ENCODE results near the gene S100A11.

S100A11 gene

DNA sequence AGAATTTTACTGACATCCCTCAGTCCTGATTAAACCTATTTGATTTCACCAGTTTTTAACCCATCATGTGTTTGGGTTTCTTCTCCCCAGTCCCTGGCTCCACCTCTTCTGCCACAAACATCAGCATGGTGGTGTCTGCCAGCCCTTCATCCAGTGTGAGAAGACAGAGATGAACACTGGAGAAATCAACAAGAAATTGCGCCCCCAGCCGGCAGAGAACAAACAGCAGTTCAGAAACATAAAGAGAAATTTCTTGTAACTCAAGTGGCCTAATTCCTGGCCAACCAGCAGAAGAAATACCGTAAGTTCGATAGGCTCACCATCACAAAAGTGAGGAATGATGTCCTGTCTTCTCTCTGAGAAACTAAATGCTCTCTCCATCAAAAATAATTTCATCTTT, 18.3 kb downstream of the S100A11 start:
- TF ChIP-seq TAF1 (IDR thresholded peaks at IDR 0.05; ENCODE audit: borderline replicate concordance, low read depth, low read length) (no peak), POLR2A (IDR thresholded peaks at IDR 0.05; ENCODE audit: low read depth, low read length) (no peak), POLR2AphosphoS5 (IDR thresholded peaks at IDR 0.05; ENCODE audit: low read depth, low read length) (no peak)
- FAIRE-seq, result no peak
- DNase-seq (ENCODE audit: insufficient read length), result no peak

DNA sequence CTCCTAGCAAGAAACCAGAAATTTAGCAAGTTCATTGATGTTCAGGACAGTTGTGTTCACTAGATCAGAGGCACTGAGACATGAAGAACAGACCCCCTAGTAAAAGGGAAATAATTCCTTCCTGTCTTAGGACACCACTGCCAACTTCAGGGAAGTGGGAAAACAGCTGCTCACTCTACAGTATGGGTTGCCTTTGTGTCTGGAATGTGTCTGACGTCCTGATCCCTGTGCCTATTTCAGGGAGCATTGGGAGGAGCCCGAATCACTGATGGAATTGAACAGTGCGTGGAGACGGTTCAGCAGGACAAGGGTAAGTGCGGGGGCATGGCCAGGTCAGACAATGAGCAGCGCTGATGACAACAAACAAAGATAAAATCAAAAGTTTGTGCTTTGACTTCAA, 21.0 kb downstream of the S100A11 start:
- TF ChIP-seq POLR2AphosphoS5 (IDR thresholded peaks at IDR 0.05; ENCODE audit: low read depth, low read length) (no peak), TAF1 (IDR thresholded peaks at IDR 0.05; ENCODE audit: borderline replicate concordance, low read depth, low read length) (no peak), POLR2A (IDR thresholded peaks at IDR 0.05; ENCODE audit: low read depth, low read length) (no peak)
- FAIRE-seq (no peak), DNase-seq (ENCODE audit: insufficient read length) (no peak)

GRCh38 chr1:152014943-152015342, 21.9 kb downstream of the S100A11 start:
- DNase-seq (ENCODE audit: insufficient read length), result no peak
- no peak for FAIRE-seq
- TF ChIP-seq POLR2A (IDR thresholded peaks at IDR 0.05; ENCODE audit: low read depth, low read length) (no peak), TAF1 (IDR thresholded peaks at IDR 0.05; ENCODE audit: borderline replicate concordance, low read depth, low read length) (no peak), POLR2AphosphoS5 (IDR thresholded peaks at IDR 0.05; ENCODE audit: low read depth, low read length) (no peak)

- TF ChIP-seq POLR2A (IDR thresholded peaks at IDR 0.05; ENCODE audit: low read depth, low read length) (no peak), POLR2AphosphoS5 (IDR thresholded peaks at IDR 0.05; ENCODE audit: low read depth, low read length) (no peak), TAF1 (IDR thresholded peaks at IDR 0.05; ENCODE audit: borderline replicate concordance, low read depth, low read length) (no peak)
- DNase-seq (ENCODE audit: insufficient read length) (no peak), FAIRE-seq (peak; percentile 36)
These were observed 23.1 kb downstream of the S100A11 start for GRCh38 chr1:152013664-152014237.

- DNase-seq (ENCODE audit: insufficient read length), result no peak
- TF ChIP-seq POLR2AphosphoS5 (IDR thresholded peaks at IDR 0.05; ENCODE audit: low read depth, low read length) (no peak), POLR2A (IDR thresholded peaks at IDR 0.05; ENCODE audit: low read depth, low read length) (no peak), TAF1 (IDR thresholded peaks at IDR 0.05; ENCODE audit: borderline replicate concordance, low read depth, low read length) (no peak)
- FAIRE-seq, result no peak
These were observed 27.1 kb downstream of the S100A11 start for GRCh38 chr1:152009691-152010090.

- DNase-seq (ENCODE audit: insufficient read length), result no peak
- FAIRE-seq, result no peak
- TF ChIP-seq TAF1 (IDR thresholded peaks at IDR 0.05; ENCODE audit: borderline replicate concordance, low read depth, low read length) (no peak), POLR2A (IDR thresholded peaks at IDR 0.05; ENCODE audit: low read depth, low read length) (no peak), POLR2AphosphoS5 (IDR thresholded peaks at IDR 0.05; ENCODE audit: low read depth, low read length) (no peak)
These were observed 29.8 kb downstream of the S100A11 start for GRCh38 chr1:152007047-152007446.

GRCh38 chr1:152005360-152005912, 31.4 kb downstream of the S100A11 start:
- no peak for TF ChIP-seq TAF1 (IDR thresholded peaks at IDR 0.05; ENCODE audit: borderline replicate concordance, low read depth, low read length)
- TF ChIP-seq POLR2AphosphoS5 (IDR thresholded peaks at IDR 0.05; ENCODE audit: low read depth, low read length), result no peak
- TF ChIP-seq POLR2A (IDR thresholded peaks at IDR 0.05; ENCODE audit: low read depth, low read length), result no peak
- DNase-seq (ENCODE audit: insufficient read length), result no peak
- no peak for FAIRE-seq

GRCh38 chr1:152003846-152004442, 32.9 kb downstream of the S100A11 start:
- DNase-seq (ENCODE audit: insufficient read length), result no peak
- TF ChIP-seq POLR2A (IDR thresholded peaks at IDR 0.05; ENCODE audit: low read depth, low read length) (no peak), TAF1 (IDR thresholded peaks at IDR 0.05; ENCODE audit: borderline replicate concordance, low read depth, low read length) (no peak), POLR2AphosphoS5 (IDR thresholded peaks at IDR 0.05; ENCODE audit: low read depth, low read length) (no peak)
- no peak for FAIRE-seq

GRCh38 chr1:152002960-152003359, 33.8 kb downstream of the S100A11 start:
- no peak for DNase-seq (ENCODE audit: insufficient read length)
- FAIRE-seq, result no peak
- TF ChIP-seq POLR2AphosphoS5 (IDR thresholded peaks at IDR 0.05; ENCODE audit: low read depth, low read length) (no peak), TAF1 (IDR thresholded peaks at IDR 0.05; ENCODE audit: borderline replicate concordance, low read depth, low read length) (no peak), POLR2A (IDR thresholded peaks at IDR 0.05; ENCODE audit: low read depth, low read length) (no peak)

DNA sequence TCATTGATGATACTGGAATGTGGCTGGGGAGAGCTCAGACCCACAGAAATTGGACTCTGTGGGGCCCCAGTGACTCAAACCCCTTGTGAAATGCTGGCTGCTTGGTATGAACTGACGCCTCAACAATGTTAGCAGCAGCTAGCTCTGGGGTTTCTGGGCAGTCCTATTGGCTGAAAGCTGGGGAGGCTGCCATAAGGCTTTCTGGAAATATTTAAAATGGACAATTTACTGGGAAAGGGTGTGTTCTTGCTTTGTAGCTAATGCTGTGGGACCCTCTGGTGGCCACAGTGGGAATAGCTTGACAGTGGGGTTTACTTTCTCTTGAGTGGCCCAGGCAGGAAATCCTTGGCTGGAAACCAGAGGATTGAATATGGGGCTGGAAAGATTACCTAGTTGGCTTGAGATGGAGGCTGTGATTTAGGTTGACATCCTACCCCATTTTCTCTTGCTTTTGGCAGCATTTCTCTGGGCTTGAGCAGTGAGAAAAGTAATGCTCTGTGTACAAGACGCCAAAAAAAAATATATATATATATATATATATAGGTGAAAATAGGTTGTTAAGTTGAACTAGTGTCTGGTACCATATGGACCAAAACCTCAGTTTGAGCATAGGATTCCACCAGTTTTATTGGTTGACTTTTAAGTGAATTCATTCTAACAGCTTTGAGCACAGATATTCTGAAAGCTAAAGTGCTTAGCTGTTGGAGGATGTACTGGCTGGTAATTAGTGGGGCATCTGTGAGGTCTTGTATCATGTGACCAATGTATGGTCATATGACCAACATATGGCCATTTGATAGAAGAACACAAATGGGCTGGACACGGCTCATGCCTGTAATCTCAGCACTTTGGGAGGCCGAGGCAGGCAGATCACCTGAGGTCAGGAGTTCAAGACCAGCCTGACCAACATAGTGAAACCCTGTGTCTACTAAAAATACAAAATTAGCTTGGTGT, 34.9 kb downstream of the S100A11 start:
- peak; percentile 77 for FAIRE-seq
- DNase-seq (ENCODE audit: insufficient read length), result no peak
- TF ChIP-seq POLR2AphosphoS5 (IDR thresholded peaks at IDR 0.05; ENCODE audit: low read depth, low read length) (no peak), POLR2A (IDR thresholded peaks at IDR 0.05; ENCODE audit: low read depth, low read length) (no peak), TAF1 (IDR thresholded peaks at IDR 0.05; ENCODE audit: borderline replicate concordance, low read depth, low read length) (no peak)

- FAIRE-seq, result no peak
- DNase-seq (ENCODE audit: insufficient read length), result no peak
- no peak for TF ChIP-seq POLR2A (IDR thresholded peaks at IDR 0.05; ENCODE audit: low read depth, low read length)
These were observed 35.7 kb downstream of the S100A11 start for GRCh38 chr1:152000964-152001630.

All from GM12892 (cell line).